HG03097 (cell line): ENCODE data around the gene CROCC.

ENCODE experiments used
- ATAC-seq: cut with Tn5 transposase; IDR thresholded peaks from one replicate; pipeline ENCODE4 v1.9.1; 2021; ENCODE audit not compliant: unreplicated experiment, low FRiP score

CROCC gene

DNA sequence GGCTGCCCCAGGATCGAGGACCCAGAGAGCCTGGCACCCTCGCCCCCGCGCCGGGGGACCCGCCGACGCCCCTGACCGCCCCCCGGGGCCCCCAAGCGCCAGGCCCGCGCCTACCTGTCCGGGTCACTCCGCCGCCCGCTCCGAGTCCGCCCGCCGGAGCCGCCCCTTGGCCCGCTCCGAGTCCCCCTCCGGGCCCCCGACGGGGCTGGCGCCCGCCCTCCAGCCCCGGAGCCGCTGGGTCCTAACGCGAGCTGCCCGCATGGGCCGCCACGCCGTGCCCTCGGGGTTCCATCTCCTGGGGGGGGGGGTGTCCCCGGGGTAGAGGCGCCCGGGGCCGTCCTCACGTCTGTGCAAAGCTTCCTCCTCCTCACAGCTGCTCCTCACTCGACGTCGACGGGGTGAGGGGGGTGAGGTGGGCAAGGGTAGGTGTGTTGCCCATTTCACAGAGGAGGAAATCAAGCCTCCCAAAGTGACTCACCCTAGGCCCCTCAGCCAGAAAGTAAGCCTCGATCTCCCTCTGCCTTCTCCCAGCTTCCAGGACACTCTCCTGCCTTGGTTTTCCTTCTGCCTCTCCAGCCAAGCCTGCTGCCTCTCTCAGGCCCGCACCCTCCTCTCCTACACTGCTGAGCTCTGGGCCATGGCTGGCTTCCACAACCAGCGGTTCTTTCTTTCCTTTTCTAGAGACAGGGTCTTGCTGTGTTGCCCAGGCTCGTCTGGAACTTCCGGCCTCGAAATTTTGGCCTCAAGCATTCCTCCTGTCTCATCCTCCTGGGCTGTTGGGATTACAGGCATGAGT is 58.9 kb downstream of the CROCC start, which contains the start of gene MFAP2:
TSS of gene MFAP2 (minus strand) at position 148 of the 796 bp plus-strand sequence. CDS start 2,347 bp downstream, outside the sequence.
- ATAC-seq = no peak

DNA sequence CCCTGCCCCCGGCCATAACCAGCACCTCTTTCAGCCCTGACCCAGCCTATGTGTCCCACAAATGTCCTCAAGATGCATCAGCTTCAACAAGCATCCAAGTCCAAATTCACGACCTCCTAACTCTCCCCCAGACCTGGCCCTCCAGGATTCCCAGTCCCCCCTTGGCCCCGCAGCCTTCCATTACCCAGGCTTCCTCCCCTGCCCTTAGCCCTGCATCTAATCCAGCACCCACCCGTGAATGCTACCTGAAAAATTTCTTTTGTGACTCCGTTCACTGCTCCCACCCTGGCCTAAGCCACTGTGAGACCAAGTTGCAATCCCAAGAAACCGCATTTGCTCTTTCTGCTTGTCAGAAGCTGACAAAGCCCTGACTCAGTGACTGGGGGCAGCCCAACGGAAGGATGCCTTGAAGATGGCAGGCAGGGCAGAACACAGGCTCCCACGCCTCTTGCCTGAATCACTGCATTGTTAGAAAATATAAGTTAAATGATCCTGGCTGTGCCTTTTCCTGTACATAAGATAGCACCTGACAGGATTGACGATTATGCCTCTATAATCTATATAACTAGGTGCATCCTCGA is 59.6 kb downstream of the CROCC start:
- no peak for ATAC-seq

DNA sequence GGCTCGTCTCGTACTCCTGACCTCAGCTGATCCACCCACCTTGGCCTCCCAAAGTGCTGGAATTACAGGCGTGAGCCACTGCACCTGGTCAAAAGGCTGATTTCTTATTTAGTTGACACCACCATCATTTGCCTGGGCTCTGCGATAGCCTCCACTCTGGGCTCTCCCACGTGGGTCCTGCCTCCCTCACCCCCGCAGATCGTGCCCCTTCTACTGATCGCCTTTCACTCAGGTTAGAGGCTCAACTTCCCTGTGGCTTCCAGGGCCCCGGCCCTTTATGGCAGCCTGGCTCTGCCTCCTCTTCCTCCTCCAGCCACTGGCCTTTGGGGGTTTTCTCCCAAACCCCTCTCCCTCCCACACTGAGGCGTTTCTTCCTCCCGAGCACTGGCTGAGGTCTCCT is 61.2 kb downstream of the CROCC start:
- ATAC-seq = no peak

DNA sequence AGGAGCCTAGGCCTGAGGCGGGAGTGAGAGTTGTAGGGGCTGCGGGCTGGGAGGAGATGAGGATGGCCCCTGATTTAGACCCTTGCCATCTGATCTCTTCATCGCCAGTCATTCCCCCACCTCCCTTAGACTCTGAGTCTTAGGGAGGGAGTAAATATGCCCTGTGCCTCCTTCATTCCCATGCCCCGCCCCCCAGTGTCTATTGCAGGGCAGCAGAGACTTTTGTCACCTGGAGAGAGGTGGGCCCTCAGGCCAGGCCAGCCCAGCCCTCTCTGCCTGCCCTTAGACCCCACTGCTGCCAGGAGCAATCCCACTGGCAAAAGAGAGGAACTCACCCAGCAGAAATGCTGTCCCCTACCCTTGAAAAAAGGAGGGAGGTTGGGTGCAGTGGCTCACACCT is 61.9 kb downstream of the CROCC start:
- no peak for ATAC-seq

DNA sequence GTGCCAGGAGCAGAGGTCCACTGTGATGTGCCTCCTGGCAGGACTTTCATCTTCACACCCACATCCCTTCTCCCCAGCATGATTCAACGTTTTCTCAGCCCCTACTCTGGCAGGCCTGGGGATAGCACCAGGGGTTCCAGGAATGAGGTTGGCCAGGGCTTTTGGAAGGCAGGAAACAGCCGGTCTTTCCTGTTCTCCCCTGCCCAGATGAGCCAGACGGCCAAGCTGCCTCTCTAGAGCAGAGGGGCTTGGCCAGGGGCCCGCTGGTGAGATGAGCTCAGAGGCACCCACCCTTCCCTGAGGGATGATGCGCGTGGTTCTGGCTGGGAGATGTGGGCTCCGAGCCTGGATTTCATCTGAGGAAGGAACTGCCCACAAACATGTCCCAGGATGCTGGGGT is 63.0 kb downstream of the CROCC start:
- no peak for ATAC-seq

DNA sequence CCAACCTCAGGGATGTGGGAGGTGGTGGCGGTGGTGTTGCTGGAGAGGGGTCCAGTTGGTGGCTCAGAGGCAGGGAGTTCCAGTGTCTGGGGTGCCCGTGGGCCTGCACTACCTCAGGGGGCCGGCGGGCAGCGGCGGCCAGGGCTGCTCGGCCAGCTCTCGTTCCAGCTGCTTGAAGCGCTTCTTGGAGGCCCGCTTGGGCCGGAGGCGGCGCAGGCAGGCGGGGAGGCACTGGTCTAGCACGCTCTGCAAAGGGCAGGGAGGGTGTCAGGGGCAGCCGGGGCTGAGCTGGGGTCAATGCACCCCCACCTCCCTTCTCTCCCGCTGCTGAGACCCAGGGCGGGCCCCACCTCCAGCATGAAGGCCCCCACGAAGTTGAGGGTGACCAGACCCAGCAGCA is 64.4 kb downstream of the CROCC start:
- ATAC-seq = no peak

DNA sequence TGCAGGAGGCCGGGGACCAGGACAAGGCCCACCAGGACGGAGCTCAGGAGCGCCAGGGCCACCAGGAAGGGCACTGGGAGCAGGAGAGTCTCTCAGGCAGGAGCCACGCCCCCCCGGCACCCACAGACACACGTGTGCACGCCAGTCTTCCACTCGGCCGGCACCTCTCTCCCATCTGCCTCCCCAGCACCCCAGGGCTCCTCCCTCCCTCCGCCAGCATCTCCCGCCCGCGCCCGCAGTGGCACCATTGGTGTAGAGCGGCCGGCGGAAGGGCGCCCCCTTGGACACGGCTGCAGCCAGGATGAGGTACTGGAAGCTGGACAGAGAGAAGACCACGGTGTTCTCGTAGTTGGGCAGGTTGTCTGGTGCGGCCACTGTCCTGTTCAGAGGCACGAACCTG is 64.8 kb downstream of the CROCC start:
- ATAC-seq = no peak

DNA sequence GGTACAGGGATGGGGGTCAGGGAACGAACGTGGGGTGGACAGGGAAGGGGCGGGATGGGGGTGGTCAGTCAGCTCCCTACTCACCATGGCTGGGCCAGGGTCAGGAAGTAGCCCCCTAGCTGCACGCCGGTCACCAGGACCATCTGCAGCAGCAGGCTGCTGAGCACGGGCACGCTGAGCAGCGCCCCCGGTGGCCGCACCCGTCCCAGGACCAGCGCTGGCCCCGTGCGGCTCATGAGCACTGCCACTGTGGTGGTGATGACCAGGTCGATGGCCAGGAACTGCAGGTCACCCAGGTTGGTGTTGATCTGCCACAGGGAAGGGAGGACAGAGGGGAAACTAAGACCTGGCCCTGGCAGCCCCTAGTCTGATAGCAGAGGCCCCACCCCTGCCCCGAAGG is 65.2 kb downstream of the CROCC start:
- no peak for ATAC-seq

DNA sequence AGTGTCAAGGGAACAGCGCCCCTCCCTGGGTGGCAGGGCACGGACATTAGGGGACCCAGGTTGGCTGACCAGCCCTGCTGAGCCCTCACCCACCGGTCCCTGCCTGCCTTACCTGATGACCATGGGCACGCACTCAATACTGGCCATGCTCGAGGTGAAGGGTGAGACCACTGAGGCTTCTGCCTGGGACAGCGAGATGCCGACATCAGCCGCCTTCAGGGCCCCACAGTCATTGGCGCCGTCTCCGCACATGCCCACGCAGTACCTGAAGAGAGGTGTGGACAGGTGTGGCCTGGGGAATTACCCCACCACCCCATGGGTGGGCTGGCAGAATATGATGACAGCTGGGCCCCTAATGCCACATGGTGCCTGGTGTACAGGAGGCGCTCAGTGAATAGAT is 66.5 kb downstream of the CROCC start:
- ATAC-seq = no peak

DNA sequence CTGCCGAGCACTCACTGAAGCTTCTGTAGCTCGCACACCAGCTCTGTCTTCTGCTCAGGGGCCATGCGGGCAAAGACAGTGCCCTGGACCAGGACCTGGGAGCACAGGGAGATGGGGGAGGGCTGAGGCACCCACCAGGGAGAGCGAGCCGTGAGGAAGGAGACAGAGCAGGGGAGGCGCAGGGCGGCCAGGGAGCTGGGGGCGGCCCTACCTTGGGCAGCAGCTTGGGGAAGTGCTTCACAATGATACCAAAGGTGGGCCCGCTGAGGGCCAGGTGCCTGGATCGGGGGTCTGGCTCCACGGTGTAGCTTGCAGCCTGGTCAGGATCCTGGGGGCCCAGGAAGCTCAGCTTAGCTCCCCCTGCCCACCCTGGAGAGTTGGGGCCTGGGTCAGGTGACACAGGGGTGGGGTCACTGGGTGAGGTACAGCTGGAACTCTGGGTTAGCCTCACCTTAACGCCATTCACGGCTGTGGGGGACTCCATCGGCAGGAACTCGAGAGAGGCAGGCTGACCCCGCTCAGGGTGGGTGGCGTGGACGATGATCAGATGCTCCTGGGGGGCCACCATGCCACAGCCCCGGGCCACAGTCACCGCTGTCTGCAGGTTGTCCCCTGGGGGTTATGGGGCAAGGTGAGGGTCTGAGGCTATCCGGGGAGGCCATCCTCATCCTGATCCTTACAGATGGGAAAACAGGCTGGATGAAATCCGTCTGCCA is 68.1 kb downstream of the CROCC start:
- no peak for ATAC-seq

DNA sequence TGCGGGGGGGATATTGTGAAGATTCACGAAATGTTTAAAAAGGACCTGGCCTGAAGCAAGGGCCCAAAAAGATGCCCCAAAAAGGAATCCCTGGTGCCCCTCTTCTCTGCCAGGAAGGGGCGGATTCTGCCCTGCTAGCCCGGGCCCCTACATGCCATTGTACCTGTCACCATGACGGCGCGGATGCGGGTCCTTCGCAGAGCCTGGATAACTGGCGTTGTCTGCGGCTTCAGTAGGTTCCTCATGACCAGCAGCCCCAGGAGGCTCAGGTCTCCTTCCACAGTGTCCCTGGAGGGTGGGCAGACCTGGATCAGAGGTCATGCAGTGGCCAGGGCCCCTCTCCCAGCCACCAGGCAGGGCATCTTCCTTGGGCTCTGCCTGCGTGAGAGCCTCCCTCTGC is 69.8 kb downstream of the CROCC start:
- ATAC-seq = no peak

DNA sequence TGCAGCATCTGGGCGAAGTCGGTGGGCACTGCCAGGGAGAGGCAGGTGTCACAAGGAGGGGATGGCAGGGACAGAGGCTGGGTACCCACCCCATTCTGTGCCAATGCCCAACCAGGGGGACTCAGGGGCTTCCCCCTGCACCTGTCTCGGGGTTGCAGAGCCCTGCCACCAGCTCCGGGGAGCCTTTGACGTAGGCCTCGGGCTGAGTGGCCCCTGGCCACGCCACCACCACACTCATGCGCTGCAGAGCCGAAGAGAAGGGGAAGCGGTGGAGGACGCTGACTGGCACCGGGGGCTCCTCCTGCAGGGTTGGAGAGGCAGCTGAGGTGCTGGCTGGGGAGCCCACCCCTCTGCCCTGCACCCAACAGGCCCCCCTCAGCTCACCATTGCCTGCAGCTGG is 70.4 kb downstream of the CROCC start:
- ATAC-seq = no peak

DNA sequence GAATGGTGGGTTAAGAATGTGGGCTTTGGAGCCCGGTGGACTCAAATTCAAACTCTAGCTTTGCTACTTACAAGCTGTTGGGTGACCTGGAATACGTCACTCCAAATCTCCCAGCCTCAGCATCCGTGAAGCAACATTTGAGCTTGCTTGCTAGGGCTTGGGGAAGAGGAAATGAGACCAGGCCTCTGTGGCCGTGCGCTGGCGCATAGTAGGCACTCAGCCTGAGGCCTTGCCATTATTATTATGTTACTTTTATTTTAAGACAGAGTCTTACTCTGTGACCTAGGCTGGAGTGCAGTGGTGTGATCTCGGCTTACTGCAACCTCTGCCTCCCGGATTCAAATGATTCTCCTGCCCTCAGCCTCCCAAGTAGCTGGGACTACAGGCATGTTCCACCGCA is 70.9 kb downstream of the CROCC start:
- ATAC-seq = no peak

DNA sequence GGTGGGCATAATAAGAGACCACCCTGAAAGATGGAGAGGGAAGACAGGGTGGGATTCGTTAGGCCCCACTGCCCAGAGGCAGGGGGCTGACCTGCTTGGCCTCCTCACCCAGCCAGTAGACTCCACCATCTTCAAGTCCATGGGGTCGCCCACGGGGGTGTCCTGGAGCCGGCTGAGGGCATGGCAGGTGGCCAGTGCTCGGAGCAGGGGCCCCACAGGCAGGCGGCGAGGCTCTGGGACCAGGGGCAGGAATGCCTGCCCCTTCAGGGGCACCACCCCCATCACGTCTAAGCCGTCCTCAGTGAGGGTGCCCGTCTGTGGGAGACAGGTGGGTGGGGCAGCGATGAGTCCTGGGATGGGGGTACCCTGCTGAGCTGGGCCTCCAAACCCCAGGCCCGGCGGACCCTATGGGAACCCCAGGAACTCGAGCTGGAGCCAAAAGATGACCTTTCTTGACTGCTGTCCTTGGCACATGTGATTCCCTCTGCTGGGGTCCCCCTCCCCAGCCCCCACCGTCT is 71.8 kb downstream of the CROCC start:
- no peak for ATAC-seq

DNA sequence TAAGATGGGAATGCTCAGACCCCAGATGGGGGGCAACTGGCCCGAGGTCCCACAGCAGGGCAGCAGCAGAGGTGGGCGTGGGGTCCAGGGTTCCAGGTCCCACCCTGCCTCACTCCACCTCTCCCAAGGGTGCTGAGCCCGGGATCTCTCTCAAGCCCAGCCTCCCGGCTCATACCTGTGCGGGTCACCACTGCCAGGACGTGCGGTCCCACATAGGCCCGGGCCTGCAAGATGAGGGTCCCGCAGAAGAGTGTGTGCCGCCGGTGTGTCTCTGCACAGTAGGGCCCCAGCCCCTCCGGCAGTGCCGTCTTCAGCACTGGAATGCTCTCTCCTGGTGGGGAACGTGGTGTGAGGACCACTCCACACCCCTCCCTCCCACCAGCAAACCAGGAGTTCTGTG is 75.1 kb downstream of the CROCC start:
- no peak for ATAC-seq

DNA sequence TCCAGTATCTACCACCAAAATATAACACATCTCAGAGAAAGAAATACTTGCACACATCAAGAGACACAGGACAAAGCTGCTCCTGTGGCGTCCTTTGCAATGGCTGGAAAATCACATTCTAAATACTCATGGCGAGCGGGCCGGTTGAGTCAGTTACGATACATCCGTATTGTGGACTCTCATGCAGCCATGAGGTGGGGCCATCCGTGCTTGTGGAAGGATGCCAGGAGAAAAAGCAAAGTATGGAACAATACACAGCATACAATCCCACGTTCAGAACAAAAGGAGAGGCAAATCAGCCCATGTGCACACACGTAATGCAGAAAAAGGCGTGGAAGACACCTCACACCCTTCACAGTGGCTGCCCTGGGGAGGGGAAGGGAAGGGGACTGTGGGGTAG is 76.9 kb downstream of the CROCC start:
- no peak for ATAC-seq

DNA sequence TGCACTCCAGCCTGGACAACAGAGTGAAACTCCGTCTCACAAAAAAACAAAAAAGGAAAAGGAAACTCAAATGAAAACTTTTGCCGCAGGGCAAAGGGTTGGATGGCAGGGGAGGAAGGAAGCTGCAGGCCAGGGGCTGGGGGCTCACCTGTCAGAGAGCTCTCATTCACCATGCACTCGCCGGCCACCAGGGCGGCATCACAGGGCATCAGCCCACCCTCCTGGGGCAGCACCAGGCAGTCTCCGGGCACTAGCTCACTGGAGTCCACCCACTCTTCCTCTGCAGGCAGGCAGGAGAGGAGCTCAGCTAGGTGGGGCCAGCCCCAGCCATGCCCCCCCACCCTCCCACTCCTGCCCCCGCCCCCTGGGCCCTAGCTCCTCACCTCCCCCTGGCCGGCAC is 78.1 kb downstream of the CROCC start:
- ATAC-seq = no peak

DNA sequence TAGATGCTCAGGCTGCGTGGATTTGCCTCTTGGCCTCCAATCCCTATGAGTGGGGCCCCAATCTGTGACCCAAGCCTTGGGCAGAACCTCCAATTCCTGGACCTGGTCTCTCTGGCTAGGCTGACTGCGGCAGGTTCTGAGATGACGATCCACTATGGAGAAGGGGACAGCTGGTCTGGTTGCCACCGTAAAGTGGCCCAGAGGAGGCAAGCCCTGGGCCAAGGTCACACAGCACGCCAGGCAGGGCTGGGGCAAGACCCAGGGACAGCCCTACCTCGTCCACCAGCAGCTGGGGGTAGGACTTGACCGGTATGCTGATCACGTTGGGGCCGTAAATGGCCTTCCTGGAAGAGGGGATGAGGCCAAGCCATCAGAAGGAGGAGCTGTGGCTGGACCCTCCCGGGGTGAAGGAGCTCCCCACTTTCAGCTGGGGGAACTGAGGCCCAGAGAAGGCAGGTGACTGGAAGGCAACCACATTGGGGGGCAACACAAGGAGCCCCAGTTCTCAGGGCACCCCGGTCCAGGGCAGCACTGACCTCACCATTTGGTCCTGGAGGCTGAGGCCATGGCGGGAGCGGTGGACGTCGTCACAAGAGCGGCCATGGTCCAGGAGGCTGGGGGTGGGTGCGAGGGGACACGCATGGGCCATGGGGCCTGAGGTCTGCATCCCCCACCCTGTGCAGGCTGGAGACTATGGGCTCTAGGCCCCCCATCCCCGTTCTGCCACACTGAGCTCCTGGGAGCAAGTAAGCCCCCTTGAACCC is 80.2 kb downstream of the CROCC start:
- ATAC-seq = no peak

DNA sequence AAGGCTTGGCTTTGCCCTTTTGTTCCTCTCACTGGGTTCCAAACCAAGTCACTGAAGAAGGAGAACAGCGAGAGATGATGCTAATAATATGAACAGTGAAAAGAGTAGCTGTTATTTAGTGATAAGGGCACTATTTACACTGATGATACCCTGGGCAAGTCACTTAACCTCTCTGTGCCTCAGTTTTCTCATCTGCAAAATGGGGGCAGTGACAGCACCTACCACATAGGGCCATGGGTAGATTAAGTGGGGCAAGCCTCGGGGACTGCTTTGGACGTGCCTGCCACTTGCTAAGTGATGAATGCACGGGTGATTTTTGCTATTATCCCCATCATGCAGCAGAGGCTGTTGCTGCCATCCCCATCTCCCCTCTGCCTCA is 80.8 kb downstream of the CROCC start:
- ATAC-seq = no peak

DNA sequence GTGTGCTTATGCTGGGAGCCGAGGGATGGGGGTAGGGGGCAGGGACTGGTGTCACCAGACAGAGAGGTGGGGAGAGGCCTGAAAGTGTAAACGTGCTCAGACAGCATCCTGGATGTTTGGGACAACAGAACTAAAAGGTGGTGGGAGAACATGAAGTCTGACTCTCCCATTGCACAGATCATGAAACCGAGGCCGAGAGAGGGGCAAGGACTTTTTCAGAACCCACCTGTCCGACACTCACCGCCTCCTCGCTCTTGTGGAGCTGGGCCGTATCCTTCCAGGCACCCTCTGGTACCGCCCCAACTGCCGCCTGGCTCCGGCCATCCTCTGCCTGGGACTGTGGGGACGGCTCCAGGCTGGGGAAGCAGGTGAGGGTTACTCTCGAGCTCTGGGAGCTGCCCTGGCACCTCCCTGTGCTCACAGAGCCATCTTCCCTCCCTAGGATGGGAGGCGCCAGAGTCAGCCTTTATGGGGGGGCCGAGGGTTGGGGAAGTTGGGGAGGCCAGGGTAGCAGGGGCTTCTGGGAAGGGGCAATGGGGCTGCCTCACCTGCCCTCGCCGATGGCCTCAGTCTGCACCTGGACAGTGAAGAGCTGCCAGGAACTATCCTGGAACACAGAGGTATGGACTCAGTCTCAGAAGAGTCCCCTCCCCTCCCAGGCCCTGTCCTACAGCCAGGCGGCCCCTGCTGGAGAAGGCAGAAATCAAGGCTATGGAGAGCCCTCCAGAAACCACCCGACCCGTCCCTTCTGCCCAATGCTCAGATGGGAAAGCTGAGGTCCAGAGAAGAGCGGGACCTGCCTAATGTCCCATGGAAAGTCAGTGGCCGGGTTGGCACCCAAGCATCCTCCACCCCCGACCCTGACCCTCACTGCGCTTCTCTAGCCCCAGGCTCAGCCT is 83.0 kb downstream of the CROCC start:
- no peak for ATAC-seq
